Caco-2 (cell line): ENCODE measurements around the gene TOX3. TPM values are rescaled to one million over a fixed set of nuclear protein-coding genes. Genes with fewer than 3 reads are reported as not detected.

Experiments used
- BruUV-seq: library from RNA; stranded (reverse); fragments of 400-500 nt; replicated peaks from 2 replicates; lab custom pipeline; 2021; lab: Mats Ljungman, UMichigan
- CTCF ChIA-PET: fragments of 300-600 bp; sonication (Branson Sonifier 250); formaldehyde crosslinking; loops from one replicate; lab custom pipeline; 2022; ENCODE audit warnings: antibody characterized with exemption; lab: Charles Lee
- POLR2A ChIA-PET: fragments of 300-600 bp; sonication (Branson Sonifier 250); formaldehyde crosslinking; loops from one replicate; lab custom pipeline; 2022; ENCODE audit warnings: antibody characterized with exemption; lab: Charles Lee
- DNase-seq, 2 experiments: peaks; one replicate each; pipeline versions ENCODE4 v3.0.0 to v3.0.0-alpha.2; 2020 to 2022
- H3K27me3 ChIP-seq: replicated peaks from 2 replicates; pipeline ENCODE4 v1.6.0; 2011; ENCODE audit warnings: low read length; ENCODE audit not compliant: control insufficient read depth, insufficient read depth
- H3K36me3 ChIP-seq: 2 replicates; pipeline ENCODE4 v1.5.1; 2011; ENCODE audit warnings: low read length; ENCODE audit not compliant: control insufficient read depth, insufficient read depth
- H3K4me1 ChIP-seq: fragments of 250-450 bp; sonication (Bioruptor Pico); 2 replicates; pipeline ENCODE4 v1.5.1; 2020; ENCODE audit warnings: mild to moderate bottlenecking
- H3K4me3 ChIP-seq: 2 replicates; pipeline ENCODE4 v1.5.1; 2011; ENCODE audit warnings: low read depth, mild to moderate bottlenecking, control low read depth, low read length
- H3K9me3 ChIP-seq: fragments of 250-450 bp; sonication (Bioruptor Pico); 2 replicates; pipeline ENCODE4 v1.5.1; 2020; ENCODE audit warnings: mild to moderate bottlenecking, moderate library complexity
- H3K27ac Mint-ChIP-seq: one replicate; pipeline ENCODE4 v1.8.0; 2022; ENCODE audit warnings: mixed read lengths; ENCODE audit not compliant: unreplicated experiment
- H3K27me3 Mint-ChIP-seq: one replicate; pipeline ENCODE4 v1.8.0; 2022; ENCODE audit warnings: mixed read lengths; ENCODE audit not compliant: insufficient read depth, unreplicated experiment
- H3K36me3 Mint-ChIP-seq: one replicate; pipeline ENCODE4 v1.8.0; 2022; ENCODE audit warnings: mild to moderate bottlenecking, mixed read lengths; ENCODE audit not compliant: insufficient read depth, unreplicated experiment
- H3K4me1 Mint-ChIP-seq: one replicate; pipeline ENCODE4 v1.8.0; 2022; ENCODE audit warnings: low read depth, mixed read lengths; ENCODE audit not compliant: unreplicated experiment
- H3K4me3 Mint-ChIP-seq: one replicate; pipeline ENCODE4 v1.8.0; 2022; ENCODE audit warnings: mild to moderate bottlenecking, moderate library complexity, mixed read lengths; ENCODE audit not compliant: unreplicated experiment
- H3K9me3 Mint-ChIP-seq: one replicate; pipeline ENCODE4 v1.8.0; 2022; ENCODE audit warnings: mixed read lengths; ENCODE audit not compliant: unreplicated experiment
- CTCF ChIP-seq, 2 experiments: fragments of 200-600 bp in 1 of 2; IDR thresholded peaks; 1 replicate in 1 of 2; 2 replicates in 1 of 2; pipeline versions ENCODE4 v1.5.1 to v1.8.0; 2011 to 2022; ENCODE audit warnings: antibody characterized with exemption in 1 of 2, control low read depth in 1 of 2, inconsistent platforms in 1 of 2, low read depth in 1 of 2, low read length in 1 of 2, mild to moderate bottlenecking in 1 of 2, moderate library complexity in 1 of 2; ENCODE audit not compliant: insufficient read depth in 1 of 2, severe bottlenecking in 1 of 2, unreplicated experiment in 1 of 2
- intact Hi-C: fragments of 100-400 bp; cut with micrococcal nuclease; formaldehyde crosslinking; loops from one replicate; pipeline ENCODE4 v1.10.0; 2022; ENCODE audit not compliant: unreplicated experiment
- total RNA-seq: library from RNA; stranded (reverse); gene quantifications from 2 replicates; pipeline ENCODE4 v1.2.3, GENCODE V29; 2022

TOX3 gene
- total RNA-seq, 1 experiment from 2014 or later: 3.6 TPM

- Histone ChIP-seq H3K4me1 (no peaks in the 10 kb centered on the region), H3K36me3 (0 out of 2 replicates have a peak, but pooled peaks cover 1% of the 10 kb centered on the region), H3K4me3 (no peak overlapping the region), H3K9me3 (no peaks in the 10 kb centered on the region), H3K27me3 (no peaks in the 10 kb centered on the region)
- no peaks in the 10 kb centered on the region for H3K27me3 Mint-ChIP-seq
- no peaks in the 10 kb centered on the region for H3K9me3 Mint-ChIP-seq
- intact Hi-C loops: no loop called here
- CTCF ChIA-PET: no interaction called here
- H3K4me3 Mint-ChIP-seq: no peak overlapping the region
- no TSS peak for BruUV-seq
- POLR2A ChIA-PET: no interaction called here
- no peak for DNase-seq
- H3K4me1 Mint-ChIP-seq: peaks cover 4% of the 10 kb centered on the region
- no peaks in the 10 kb centered on the region for H3K36me3 Mint-ChIP-seq
- H3K27ac Mint-ChIP-seq: no peak overlapping the region
- TF ChIP-seq CTCF (IDR thresholded peaks at IDR 0.05; ENCODE audit: insufficient read depth in 1 of 2, low read depth in 1 of 2, low read length in 1 of 2, severe bottlenecking in 1 of 2, unreplicated experiment in 1 of 2): no peak
Measured at GRCh38 chr16:52466994-52467393, 79.9 kb downstream of the TOX3 start.

- Histone ChIP-seq H3K9me3 (no peaks in the 10 kb centered on the region), H3K27me3 (no peaks in the 10 kb centered on the region), H3K4me1 (no peaks in the 10 kb centered on the region), H3K4me3 (no peak overlapping the region), H3K36me3 (0 out of 2 replicates have a peak, but pooled peaks cover 1% of the 10 kb centered on the region)
- BruUV-seq: no TSS peak
- no peaks in the 10 kb centered on the region for H3K27me3 Mint-ChIP-seq
- no peaks in the 10 kb centered on the region for H3K9me3 Mint-ChIP-seq
- CTCF ChIA-PET: no interaction called here
- H3K36me3 Mint-ChIP-seq: no peaks in the 10 kb centered on the region
- no peak overlapping the region for H3K27ac Mint-ChIP-seq
- POLR2A ChIA-PET: no interaction called here
- no peak for DNase-seq
- no peak for TF ChIP-seq CTCF (IDR thresholded peaks at IDR 0.05; ENCODE audit: insufficient read depth in 1 of 2, low read depth in 1 of 2, low read length in 1 of 2, severe bottlenecking in 1 of 2, unreplicated experiment in 1 of 2)
- intact Hi-C loops: no loop called here
- peaks cover 4% of the 10 kb centered on the region for H3K4me1 Mint-ChIP-seq
- H3K4me3 Mint-ChIP-seq: no peak overlapping the region
Measured at GRCh38 chr16:52465711-52466267, 81.2 kb downstream of the TOX3 start.

GRCh38 chr16:52463904-52464303 is 83.0 kb downstream of the TOX3 start:
- DNase-seq: no peak
- BruUV-seq: no TSS peak
- Histone ChIP-seq H3K9me3 (no peaks in the 10 kb centered on the region), H3K27me3 (no peaks in the 10 kb centered on the region), H3K36me3 (0 out of 2 replicates have a peak, but pooled peaks cover 1% of the 10 kb centered on the region), H3K4me3 (no peak overlapping the region), H3K4me1 (no peaks in the 10 kb centered on the region)
- Mint-ChIP-seq H3K36me3 (no peaks in the 10 kb centered on the region), H3K27ac (no peak overlapping the region), H3K27me3 (no peaks in the 10 kb centered on the region), H3K9me3 (no peaks in the 10 kb centered on the region), H3K4me3 (no peak overlapping the region), H3K4me1 (no peaks in the 10 kb centered on the region)
- no peak for TF ChIP-seq CTCF (IDR thresholded peaks at IDR 0.05; ENCODE audit: insufficient read depth in 1 of 2, low read depth in 1 of 2, low read length in 1 of 2, severe bottlenecking in 1 of 2, unreplicated experiment in 1 of 2)
- intact Hi-C loops: no loop called here
- ChIA-PET POLR2A (no interaction called here), CTCF (no interaction called here)
